HG02943 (cell line): Measurements from ENCODE around the gene ZNF275.
A peak's percentile ranks its signal among the peaks of the same experiment; 100 is the strongest.
"Not testable (repeated sequence)": the region's sequence is repeated elsewhere in the genome, so short reads cannot be mapped to it uniquely, and the experiment has no call there.

ENCODE experiments used
- ATAC-seq: cut with Tn5 transposase; IDR thresholded peaks from one replicate; pipeline ENCODE4 v1.9.1; 2021; ENCODE audit warnings: mild to moderate bottlenecking, low read depth, moderate library complexity; ENCODE audit not compliant: unreplicated experiment

The ZNF275 gene

GRCh38 chrX:153333821-153334653 is at the start of gene ZNF275:
Gene ZNF275 (plus strand): TSS chrX:153334153. CDS start chrX:153336680, 2,527 bp downstream.
- peak; percentile 84 for ATAC-seq

- not testable (repeated sequence) for ATAC-seq
Measured at GRCh38 chrX:153285678-153286077, 48.3 kb upstream of the ZNF275 start.

GRCh38 chrX:153288807-153289206 is 45.1 kb upstream of the ZNF275 start:
- not testable (repeated sequence) for ATAC-seq

- ATAC-seq: not testable (repeated sequence)
Measured at GRCh38 chrX:153293485-153294071, 40.4 kb upstream of the ZNF275 start.

- ATAC-seq: no peak
Measured at GRCh38 chrX:153297376-153297775, 36.6 kb upstream of the ZNF275 start.

GRCh38 chrX:153299855-153300254 is 34.1 kb upstream of the ZNF275 start:
- ATAC-seq: no peak

- ATAC-seq: no peak
Measured at GRCh38 chrX:153301746-153302145, 32.2 kb upstream of the ZNF275 start.

GRCh38 chrX:153302796-153303195 is 31.2 kb upstream of the ZNF275 start:
- no peak for ATAC-seq

GRCh38 chrX:153303276-153304262 is 30.4 kb upstream of the ZNF275 start:
- ATAC-seq: no peak

GRCh38 chrX:153304988-153305736 is 28.8 kb upstream of the ZNF275 start:
- ATAC-seq: no peak

GRCh38 chrX:153305972-153306371 is 28.0 kb upstream of the ZNF275 start:
- ATAC-seq: no peak

GRCh38 chrX:153306527-153307115 is 27.3 kb upstream of the ZNF275 start:
- ATAC-seq: no peak

GRCh38 chrX:153307276-153308178 is 26.4 kb upstream of the ZNF275 start:
- ATAC-seq: no peak

GRCh38 chrX:153310901-153311300 is 23.1 kb upstream of the ZNF275 start:
- no peak for ATAC-seq

- ATAC-seq: no peak
Measured at GRCh38 chrX:153312041-153312440, 21.9 kb upstream of the ZNF275 start.

GRCh38 chrX:153312842-153313241 is 21.1 kb upstream of the ZNF275 start:
- no peak for ATAC-seq

GRCh38 chrX:153317306-153317705 is 16.6 kb upstream of the ZNF275 start:
- no peak for ATAC-seq

- ATAC-seq: no peak
Measured at GRCh38 chrX:153317996-153318722, 15.8 kb upstream of the ZNF275 start.
